Stimulated activated CD4-positive, alpha-beta T cell treated with anti-CD3 and anti-CD28 coated beads, Interleukin-15, amount 100 ng/mL, for 1 hour (primary cell): ENCODE results near the gene TEK.

Experiments used
- DNase-seq, 2 donors: peaks; one replicate each; pipeline ENCODE4 v3.0.0-alpha.2; 2020; ENCODE audit warnings: low read depth in 1 of 2, low spot score in 1 of 2

The TEK gene

GRCh38 chr9:27118916-27119315 lies 9.9 kb downstream of the TEK start:
- DNase-seq, result no peak

- no peak for DNase-seq
Observed at GRCh38 chr9:27124151-27124550, 15.1 kb downstream of the TEK start.

DNA sequence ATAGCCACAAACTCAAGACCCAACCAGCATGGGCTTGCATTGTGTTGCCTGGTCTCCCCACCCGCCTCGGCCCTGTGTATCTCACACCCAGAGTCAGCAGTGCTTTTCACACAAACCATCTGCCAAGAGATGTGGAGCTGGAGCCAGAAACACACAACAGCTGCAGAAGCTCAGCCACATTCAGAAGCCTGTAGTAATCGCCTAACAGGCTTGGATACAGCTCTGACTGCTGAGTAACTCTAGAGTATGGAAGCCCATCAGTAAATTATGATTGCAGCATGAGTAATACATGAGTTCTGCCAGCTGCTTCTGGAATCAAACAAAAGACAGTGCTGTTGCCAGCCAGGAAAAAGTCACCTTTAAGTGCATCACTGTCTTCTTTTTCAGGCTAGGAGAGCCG lies 16.0 kb downstream of the TEK start:
- DNase-seq, result no peak

- DNase-seq, result no peak
Observed at GRCh38 chr9:27125936-27126335, 16.9 kb downstream of the TEK start.

GRCh38 chr9:27126670-27127069 lies 17.6 kb downstream of the TEK start:
- DNase-seq, result no peak

- DNase-seq, result no peak
Observed at GRCh38 chr9:27129221-27129620, 20.2 kb downstream of the TEK start.

- no peak for DNase-seq
Observed at GRCh38 chr9:27131731-27132130, 22.7 kb downstream of the TEK start.

DNA sequence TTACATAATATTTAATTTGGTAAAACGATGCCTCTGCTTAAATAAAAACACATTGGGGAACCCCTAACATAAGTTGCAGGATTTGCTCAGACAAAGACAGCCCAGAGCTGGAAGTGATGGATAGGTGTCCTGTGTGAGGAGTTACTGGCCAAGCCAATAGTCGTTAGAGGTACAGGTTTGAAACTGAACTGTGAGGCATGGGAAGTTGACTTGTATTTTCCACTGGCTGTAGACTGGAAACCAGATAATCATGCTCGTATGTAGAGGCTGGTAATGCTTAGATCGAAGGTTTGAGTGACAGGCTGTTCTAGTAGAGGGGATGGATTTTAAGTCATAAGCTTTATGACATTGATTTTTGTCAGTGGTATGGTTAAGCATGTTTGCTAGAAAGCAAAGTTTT lies 24.8 kb downstream of the TEK start:
- DNase-seq, result no peak

- DNase-seq, result no peak
Observed at GRCh38 chr9:27142299-27142930, 33.4 kb downstream of the TEK start.

DNA sequence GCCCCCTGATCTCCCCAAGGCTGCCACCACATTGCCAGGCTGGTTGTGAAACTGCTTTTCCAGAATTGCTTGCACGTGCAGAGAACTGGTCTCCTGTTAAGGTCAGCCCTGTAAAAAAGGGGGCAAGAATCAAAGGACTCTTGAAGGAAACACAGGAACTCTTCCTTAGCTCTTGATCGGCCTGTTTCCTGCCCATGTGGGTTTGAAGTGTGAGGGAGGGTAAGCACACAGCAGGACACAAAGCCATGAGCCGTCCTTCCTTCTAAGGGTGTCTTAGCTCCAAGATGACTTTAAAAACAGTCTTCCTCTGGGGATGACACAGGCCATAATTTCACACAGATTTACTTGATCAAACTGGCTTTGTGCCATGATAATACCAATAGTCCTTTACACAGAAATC lies 36.1 kb downstream of the TEK start:
- DNase-seq, result no peak

DNA sequence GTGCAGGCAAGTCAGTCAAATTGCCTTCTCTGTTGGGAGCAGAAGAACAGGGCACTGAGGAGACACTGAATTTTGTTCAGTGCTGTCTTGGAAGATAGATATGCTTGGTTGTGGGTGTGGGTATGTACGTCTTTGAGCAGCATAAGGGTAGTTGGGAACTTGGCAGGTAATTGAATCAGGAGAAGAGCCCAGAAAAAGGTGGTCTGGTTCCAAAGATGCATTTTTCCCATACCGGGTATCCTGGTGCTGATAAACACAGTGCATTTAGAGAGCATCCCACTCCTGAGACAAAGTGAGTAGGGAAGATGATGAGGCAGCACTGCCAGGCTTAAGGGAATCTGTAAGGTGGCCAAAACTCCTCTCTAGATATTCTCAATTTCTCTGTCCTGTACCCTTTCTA lies 40.6 kb downstream of the TEK start:
- DNase-seq, result no peak

- no peak for DNase-seq
Observed at GRCh38 chr9:27150746-27151406, 41.9 kb downstream of the TEK start.

DNA sequence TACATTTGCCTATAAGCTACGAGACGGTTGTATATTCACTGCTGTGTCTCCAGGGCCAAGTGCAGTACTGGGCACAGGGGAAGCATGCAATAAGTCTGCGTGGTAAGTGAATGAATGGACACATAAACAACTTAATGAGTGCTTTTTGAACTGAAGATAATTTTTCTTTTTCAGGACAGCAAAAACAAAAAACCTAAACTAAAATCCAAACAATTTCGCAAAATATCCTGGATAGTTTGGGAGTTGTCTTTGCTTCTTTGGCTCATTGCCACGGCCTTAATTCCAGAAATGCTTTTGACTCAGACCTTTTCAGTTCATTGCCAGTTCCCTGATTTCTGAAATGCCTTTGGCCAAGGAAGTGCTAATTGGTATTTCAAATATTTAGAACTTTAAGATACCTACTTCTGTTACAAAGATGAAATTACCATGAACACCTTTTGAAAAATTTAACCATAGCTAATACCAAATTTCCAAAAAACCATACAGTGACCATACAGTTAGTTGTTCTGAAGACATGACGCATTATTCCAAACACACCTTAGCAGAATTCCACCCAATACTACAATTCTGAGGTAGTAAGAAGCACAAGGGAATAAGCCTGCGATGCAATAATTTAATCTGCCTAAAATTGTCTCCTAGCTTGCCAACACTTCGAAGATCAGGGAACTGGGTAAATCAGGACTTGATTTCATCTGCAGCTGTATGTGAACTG lies 42.8 kb downstream of the TEK start:
- DNase-seq, result no peak

DNA sequence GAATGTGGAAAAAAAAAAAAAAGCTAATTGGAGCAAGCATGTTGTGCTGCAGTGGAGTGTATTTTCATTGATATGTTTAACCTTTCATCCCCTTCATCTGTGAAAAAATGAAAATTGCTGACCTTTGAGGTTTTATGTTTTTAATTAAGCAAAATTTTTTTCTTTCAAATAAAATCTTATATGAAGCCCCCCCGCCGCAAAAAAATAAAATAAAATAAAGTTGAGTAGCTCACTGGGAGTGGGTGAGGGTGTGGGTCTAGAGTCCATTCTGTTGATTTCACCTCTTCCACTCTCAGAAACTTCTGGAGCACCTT lies 43.3 kb downstream of the TEK start:
- no peak for DNase-seq

- DNase-seq, result no peak
Observed at GRCh38 chr9:27154908-27155307, 45.9 kb downstream of the TEK start.

GRCh38 chr9:27157097-27157496 lies 48.1 kb downstream of the TEK start:
- DNase-seq, result no peak

GRCh38 chr9:27157736-27158135 lies 48.7 kb downstream of the TEK start:
- DNase-seq, result no peak

- no peak for DNase-seq
Observed at GRCh38 chr9:27160636-27161035, 51.6 kb downstream of the TEK start.

DNA sequence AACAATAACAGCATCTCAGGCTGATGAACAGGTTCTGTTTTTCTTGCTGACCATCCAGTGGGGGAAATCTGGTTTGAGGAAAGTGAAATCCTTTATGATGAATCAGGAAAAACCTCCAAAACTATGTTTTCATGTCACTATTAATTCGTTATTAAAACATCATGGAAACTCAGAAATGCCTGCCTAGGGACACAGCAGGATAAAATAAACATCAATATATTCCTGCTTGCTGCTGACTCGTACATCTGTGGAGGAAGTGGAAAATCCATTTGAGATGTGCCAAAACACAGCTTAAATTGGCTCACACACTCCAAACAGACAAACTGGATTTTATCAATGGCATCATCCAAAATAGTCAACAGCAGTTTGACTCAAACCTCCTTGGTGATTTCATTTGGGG lies 53.0 kb downstream of the TEK start:
- no peak for DNase-seq

DNA sequence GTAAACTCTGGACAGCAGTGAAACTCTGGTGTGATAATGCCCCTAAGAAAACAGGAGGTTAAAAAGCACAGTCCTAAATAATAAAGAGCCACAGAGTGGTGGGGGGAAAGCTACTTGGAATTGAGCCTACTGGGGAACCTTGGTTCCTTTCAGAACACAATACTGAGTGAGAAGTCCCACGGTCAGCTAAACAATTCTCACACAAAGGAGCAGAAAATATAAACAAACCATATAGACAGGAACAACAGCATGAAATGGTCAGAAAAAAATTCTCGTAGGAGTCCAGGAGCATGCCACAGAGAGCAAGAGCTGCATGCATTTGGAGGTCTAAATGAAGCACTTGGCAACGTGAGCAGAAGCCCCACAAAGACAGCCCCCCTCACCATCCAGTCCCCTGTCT lies 56.0 kb downstream of the TEK start:
- DNase-seq, result no peak

- DNase-seq, result no peak
Observed at GRCh38 chr9:27165670-27166069, 56.6 kb downstream of the TEK start.

DNA sequence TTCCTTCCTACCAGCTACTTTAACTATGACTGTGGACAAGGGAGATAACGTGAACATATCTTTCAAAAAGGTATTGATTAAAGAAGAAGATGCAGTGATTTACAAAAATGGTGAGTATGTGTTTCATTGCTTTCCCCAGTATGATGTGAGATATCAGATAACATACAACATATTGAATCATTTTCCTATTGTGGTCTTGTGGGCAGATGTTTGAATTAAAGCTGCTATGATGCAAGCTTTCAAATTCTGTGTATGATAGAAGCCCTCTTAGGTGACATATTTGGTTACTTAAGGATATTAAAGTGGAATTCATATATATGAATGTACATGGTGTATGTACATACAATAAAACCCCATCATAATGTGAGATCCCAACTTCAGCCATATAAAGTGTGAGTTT lies 59.5 kb downstream of the TEK start:
- DNase-seq, result no peak

DNA sequence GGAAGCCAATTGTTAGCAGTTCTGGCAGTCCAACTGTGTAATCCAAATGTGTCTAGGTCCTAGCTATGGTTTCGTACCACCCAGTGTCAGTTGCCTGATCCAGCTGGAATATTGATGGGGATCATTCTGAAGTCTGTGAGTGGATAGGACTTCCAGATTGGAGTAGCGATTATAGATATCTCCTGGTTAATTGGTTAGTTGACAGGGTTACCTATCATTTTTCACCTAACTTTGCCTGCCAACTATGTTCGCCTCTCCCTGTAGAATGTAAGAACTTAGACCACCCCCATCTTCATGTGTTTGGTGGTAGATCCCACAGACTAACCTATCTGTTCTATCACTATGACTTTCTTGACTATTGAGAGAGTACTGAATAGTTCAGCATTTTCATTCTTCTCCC lies 59.9 kb downstream of the TEK start:
- no peak for DNase-seq
